GM23338 (cell line): ENCODE measurements around the gene RPN2. TPM values are rescaled to one million over a fixed set of nuclear protein-coding genes. Genes with fewer than 3 reads are reported as not detected.

Source experiments
- ATAC-seq: fragments of 200-7000 bp; cut with Tn5 transposase; 3 replicates; pipeline ENCODE4 v1.9.1; 2020
- DNase-seq: peaks from one replicate; pipeline ENCODE4 v3.0.0-alpha.2; 2015; ENCODE audit warnings: low spot score
- H2AFZ ChIP-seq: fragments of 200-600 bp; sonication (generic); 2 replicates; pipeline ENCODE4 v1.8.0; 2016; ENCODE audit warnings: antibody characterized with exemption, mild to moderate bottlenecking, moderate library complexity
- H3F3A ChIP-seq: fragments of 200-600 bp; sonication (generic); replicated peaks from 2 replicates; pipeline ENCODE4 v1.8.0; 2017; ENCODE audit warnings: antibody characterized with exemption, mixed run types, low read depth
- H3K27ac ChIP-seq: fragments of 200-600 bp; sonication (generic); 2 replicates; pipeline ENCODE4 v1.6.1; 2016; ENCODE audit warnings: low read depth
- H3K27me3 ChIP-seq: fragments of 200-600 bp; sonication (generic); 2 replicates; pipeline ENCODE4 v1.8.0; 2016; ENCODE audit warnings: mild to moderate bottlenecking, mixed run types, moderate library complexity; ENCODE audit not compliant: insufficient read depth
- H3K36me3 ChIP-seq: fragments of 200-600 bp; sonication (generic); 2 replicates; pipeline ENCODE4 v1.8.0; 2016; ENCODE audit warnings: mild to moderate bottlenecking; ENCODE audit not compliant: insufficient read depth
- H3K4me1 ChIP-seq: fragments of 200-600 bp; sonication (generic); 2 replicates; pipeline ENCODE4 v1.8.0; 2016; ENCODE audit warnings: mild to moderate bottlenecking, moderate library complexity; ENCODE audit not compliant: insufficient read depth
- H3K4me2 ChIP-seq: fragments of 200-600 bp; sonication (generic); 2 replicates; pipeline ENCODE4 v1.7.1; 2017; ENCODE audit warnings: mixed run types
- H3K4me3 ChIP-seq: fragments of 200-600 bp; sonication (generic); 2 replicates; pipeline ENCODE4 v1.6.1; 2016; ENCODE audit warnings: mixed run types
- H3K79me2 ChIP-seq: fragments of 200-600 bp; sonication (generic); replicated peaks from 2 replicates; pipeline ENCODE4 v1.8.0; 2017; ENCODE audit warnings: mild to moderate bottlenecking; ENCODE audit not compliant: insufficient read depth
- H3K9me2 ChIP-seq: fragments of 200-600 bp; sonication (generic); 2 replicates; pipeline ENCODE4 v1.8.0; 2017; ENCODE audit not compliant: insufficient read depth
- H4K20me1 ChIP-seq: fragments of 200-600 bp; sonication (generic); replicated peaks from 2 replicates; pipeline ENCODE4 v1.8.0; 2017; ENCODE audit warnings: mild to moderate bottlenecking; ENCODE audit not compliant: insufficient read depth
- H3K27ac Mint-ChIP-seq: 2 replicates; pipeline ENCODE4 v1.8.0; 2020; ENCODE audit warnings: inconsistent platforms, mild to moderate bottlenecking, moderate library complexity, mixed read lengths
- H3K27me3 Mint-ChIP-seq: 3 replicates; pipeline ENCODE4 v1.8.0; 2022; ENCODE audit warnings: low read depth, mild to moderate bottlenecking, moderate library complexity, mixed read lengths, inconsistent platforms; ENCODE audit not compliant: insufficient read depth, poor library complexity
- H3K36me3 Mint-ChIP-seq: 3 replicates; pipeline ENCODE4 v1.8.0; 2021; ENCODE audit warnings: low read depth, mild to moderate bottlenecking, inconsistent platforms, moderate library complexity, mixed read lengths
- H3K4me1 Mint-ChIP-seq: 3 replicates; pipeline ENCODE4 v1.8.0; 2020; ENCODE audit warnings: mild to moderate bottlenecking, inconsistent platforms, mixed read lengths
- H3K4me3 Mint-ChIP-seq: 3 replicates; pipeline ENCODE4 v1.8.0; 2021; ENCODE audit warnings: moderate library complexity, mild to moderate bottlenecking, inconsistent platforms, mixed read lengths
- H3K9me3 Mint-ChIP-seq: 3 replicates; pipeline ENCODE4 v1.8.0; 2020; ENCODE audit warnings: moderate library complexity, mild to moderate bottlenecking, inconsistent platforms, mixed read lengths
- JUNB ChIP-seq: IDR thresholded peaks from one replicate; pipeline ENCODE4 v1.6.1; 2016; ENCODE audit warnings: antibody characterized with exemption; ENCODE audit not compliant: unreplicated experiment
- STAT1 ChIP-seq: IDR thresholded peaks from one replicate; pipeline ENCODE4 v1.6.1; 2016; ENCODE audit warnings: antibody characterized with exemption; ENCODE audit not compliant: unreplicated experiment
- ZNF462 ChIP-seq: fragments of 250-450 bp; sonication (Bioruptor Pico); IDR thresholded peaks from 2 replicates; pipeline ENCODE4 v1.5.0; 2020; ENCODE audit warnings: mild to moderate bottlenecking, moderate library complexity
- polyA plus RNA-seq: library from polyadenylated mRNA; unstranded; fragments of >200 nt; fragmentation: Nextera tagmentation; extraction: Ambion mirVana; gene quantifications from 2 replicates; pipeline ENCODE4 v1.2.1, GENCODE V29; 2016
- total RNA-seq: library from RNA; depleted of rRNA; stranded (reverse); fragments of >200 nt; shearing (Covaris generic); gene quantifications from 2 replicates; pipeline ENCODE4 v1.2.3, GENCODE V29; 2014

RPN2 gene
- total and polyA plus RNA-seq, 2 experiments from 2014 or later: 244 to 302 TPM

DNA sequence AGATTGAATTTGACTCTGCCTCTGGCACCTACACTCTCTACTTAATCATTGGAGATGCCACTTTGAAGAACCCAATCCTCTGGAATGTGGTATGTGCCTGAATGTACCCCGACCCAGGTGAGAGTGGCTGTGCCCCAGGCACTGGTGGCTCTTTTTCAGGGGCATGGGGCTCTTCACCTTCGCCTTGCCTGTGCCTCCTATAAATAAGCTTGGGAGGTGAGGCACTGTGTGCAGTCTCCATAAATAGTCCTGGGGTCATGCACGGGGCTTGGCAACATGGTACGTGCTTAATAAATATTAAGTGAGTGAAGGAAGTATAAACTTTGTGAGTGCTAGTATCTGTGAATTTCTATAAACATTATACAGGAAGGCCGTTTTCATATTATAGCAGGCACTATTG, 49.5 kb downstream of the RPN2 start:
- Mint-ChIP-seq H3K27me3 (peaks cover 3% of the 10 kb centered on the region), H3K27ac (peak overlapping the region; percentile 83), H3K36me3 (peaks cover 97% of the 10 kb centered on the region), H3K4me1 (peaks cover 42% of the 10 kb centered on the region), H3K4me3 (no peak overlapping the region; the same call in 2 of the 3 replicates), H3K9me3 (no peaks in the 10 kb centered on the region)
- Histone ChIP-seq H3K79me2 (peaks cover 7% of the 10 kb centered on the region; the same call in 1 of the 2 replicates), H3K27ac (peak overlapping the region; percentile 94), H3K4me3 (no peak overlapping the region), H2AFZ (no peak overlapping the region), H3K27me3 (no peaks in the 10 kb centered on the region), H3K9me2 (no peaks in the 10 kb centered on the region), H3F3A (peaks cover 11% of the 10 kb centered on the region; the same call in 1 of the 2 replicates), H4K20me1 (peaks cover 29% of the 10 kb centered on the region), H3K4me2 (peak overlapping the region; percentile 61), H3K36me3 (peaks cover 80% of the 10 kb centered on the region), H3K4me1 (peaks cover 33% of the 10 kb centered on the region)
- TF ChIP-seq STAT1: no peak
- ATAC-seq (peak; percentile 15; the same call in 1 of the 3 replicates), DNase-seq (no peak)

- peak overlapping the region; percentile 43 for H3K4me3 Mint-ChIP-seq
- Histone ChIP-seq H3K4me1 (peaks cover 33% of the 10 kb centered on the region), H3K9me2 (no peaks in the 10 kb centered on the region), H4K20me1 (peaks cover 29% of the 10 kb centered on the region), H3F3A (peaks cover 11% of the 10 kb centered on the region; the same call in 1 of the 2 replicates), H3K27me3 (no peaks in the 10 kb centered on the region), H2AFZ (no peak overlapping the region), H3K4me3 (no peak overlapping the region), H3K4me2 (peak overlapping the region; percentile 61; the same call in 1 of the 2 replicates), H3K27ac (peak overlapping the region; percentile 94), H3K79me2 (peaks cover under 1% of the 10 kb centered on the region; the same call in 1 of the 2 replicates), H3K36me3 (peaks cover 79% of the 10 kb centered on the region)
- H3K36me3 Mint-ChIP-seq: peaks cover 97% of the 10 kb centered on the region
- TF ChIP-seq JUNB (no peak), ZNF462 (CRISPR knock-in tag) (peak; percentile 61; the same call in 1 of the 2 replicates)
- peak overlapping the region; percentile 48 for H3K27ac Mint-ChIP-seq
- peak; percentile 87 for DNase-seq
- peaks cover 3% of the 10 kb centered on the region for H3K27me3 Mint-ChIP-seq
- peaks cover 42% of the 10 kb centered on the region for H3K4me1 Mint-ChIP-seq
- no peaks in the 10 kb centered on the region for H3K9me3 Mint-ChIP-seq
- peak; percentile 88 for ATAC-seq
These were observed 50.2 kb downstream of the RPN2 start for GRCh38 chr20:37229357-37229756.
